Stimulated activated CD4-positive, alpha-beta T cell treated with anti-CD3 and anti-CD28 coated beads, Interleukin-4, amount 100 ng/mL, for 1 hour (primary cell): ENCODE measurements around the gene NUDT8.
"Not testable (repeated sequence)": the region's sequence is repeated elsewhere in the genome, so short reads cannot be mapped to it uniquely, and the experiment has no call there.

Source experiments
- DNase-seq: peaks from one replicate; pipeline ENCODE4 v3.0.0-alpha.2; 2020

NUDT8 gene, protein sequence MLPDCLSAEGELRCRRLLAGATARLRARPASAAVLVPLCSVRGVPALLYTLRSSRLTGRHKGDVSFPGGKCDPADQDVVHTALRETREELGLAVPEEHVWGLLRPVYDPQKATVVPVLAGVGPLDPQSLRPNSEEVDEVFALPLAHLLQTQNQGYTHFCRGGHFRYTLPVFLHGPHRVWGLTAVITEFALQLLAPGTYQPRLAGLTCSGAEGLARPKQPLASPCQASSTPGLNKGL

DNA sequence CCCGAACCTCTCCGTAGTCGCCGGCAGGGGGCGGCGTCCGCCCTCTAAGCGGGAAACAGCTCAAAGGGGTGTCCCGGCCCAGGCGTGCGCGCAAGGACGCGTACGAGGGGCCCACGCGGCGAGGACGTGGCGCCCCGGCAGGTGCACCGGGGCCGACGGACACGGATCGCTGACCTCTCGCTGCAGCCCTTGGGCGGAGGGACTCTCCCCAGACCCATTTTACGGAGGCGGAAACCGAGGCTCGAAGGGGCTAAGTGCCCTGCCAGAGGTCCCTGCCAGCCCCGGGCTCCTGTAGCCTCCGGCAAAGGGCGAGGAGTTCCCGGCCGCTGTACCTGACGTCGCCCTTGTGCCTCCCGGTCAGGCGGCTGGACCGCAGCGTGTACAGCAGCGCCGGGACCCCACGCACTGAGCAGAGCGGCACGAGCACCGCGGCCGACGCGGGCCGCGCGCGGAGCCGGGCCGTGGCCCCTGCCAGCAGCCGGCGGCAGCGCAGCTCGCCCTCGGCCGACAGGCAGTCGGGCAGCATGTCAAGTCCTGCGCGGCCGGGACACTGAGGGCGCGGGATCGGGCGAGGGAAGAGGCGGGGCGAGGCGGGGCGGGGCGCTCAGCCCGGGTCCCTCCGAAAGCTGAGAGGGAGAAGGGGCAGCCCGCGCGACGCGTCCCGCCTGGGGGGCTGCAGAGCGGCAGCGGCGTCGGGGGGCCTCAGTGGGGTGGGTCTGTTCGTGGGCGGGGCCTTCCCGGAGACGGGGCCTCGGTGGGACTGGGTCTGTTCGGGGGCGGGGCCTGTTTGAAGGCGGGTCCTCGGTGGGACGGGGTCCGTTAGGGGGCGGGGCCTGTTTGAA, at the start of gene NUDT8:
TSS of gene NUDT8 (minus strand) at position 552 of the 842 bp plus-strand sequence. CDS start at position 526, 26 bp downstream.
- DNase-seq = peak; percentile 87

DNA sequence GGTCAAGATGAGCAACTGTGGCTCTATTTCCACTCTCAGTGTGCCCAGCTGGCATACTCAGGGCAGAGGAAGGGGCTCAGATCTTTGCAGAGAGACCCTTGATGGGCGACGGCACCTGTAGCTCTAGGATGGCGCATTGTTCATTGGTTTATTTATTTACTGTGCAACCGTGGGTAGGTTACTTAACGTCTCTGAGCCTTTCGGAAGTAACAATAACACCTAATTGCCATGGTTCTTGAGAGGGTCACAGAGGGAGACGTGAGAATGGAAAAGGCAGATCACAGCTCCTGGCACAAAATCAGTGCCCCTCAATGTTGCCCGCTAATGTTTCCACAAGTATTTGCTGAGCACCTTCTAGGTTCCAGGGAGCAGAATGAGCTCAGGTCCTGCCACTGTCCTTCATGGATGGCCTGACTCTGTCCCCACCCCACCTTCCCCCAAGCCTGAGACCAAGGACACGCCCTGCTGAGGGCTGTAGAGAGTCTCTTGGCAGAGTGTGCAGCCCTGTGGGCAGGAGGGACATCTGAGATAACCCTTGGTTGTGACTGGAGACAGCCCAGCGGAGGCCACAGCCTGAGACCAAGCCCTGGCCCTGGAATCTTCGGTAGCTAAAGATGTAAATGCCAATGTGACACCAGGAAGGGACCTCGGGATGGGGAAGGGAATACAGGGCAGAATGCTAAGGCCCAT, 45.5 kb upstream of the NUDT8 start:
- no peak for DNase-seq

DNA sequence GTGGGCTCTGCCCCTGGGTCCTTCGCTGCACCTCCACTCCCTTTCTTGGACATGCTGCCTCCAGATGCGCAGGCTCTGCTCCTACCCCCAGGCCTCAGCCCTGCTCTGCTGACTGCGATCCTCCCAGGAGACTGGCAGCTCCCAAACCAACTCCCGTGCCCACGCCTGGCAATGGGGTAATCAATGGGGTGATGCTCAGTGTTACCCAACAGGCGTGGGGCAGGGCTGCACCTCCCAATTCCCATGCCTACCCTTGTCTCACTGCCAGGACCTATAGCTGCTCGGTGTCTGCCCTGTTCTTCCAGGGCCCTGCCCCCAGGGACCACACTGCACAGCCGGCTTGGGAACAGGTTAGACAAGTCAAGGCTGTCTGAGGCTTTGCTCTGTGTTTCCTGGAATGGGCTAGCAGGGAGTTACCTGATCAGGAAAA, 44.7 kb upstream of the NUDT8 start, which contains the start of gene ALDH3B2:
TSS of gene ALDH3B2 (minus strand) at position 182 of the 430 bp plus-strand sequence. CDS start 7,688 bp downstream, outside the sequence.
- DNase-seq = no peak

DNA sequence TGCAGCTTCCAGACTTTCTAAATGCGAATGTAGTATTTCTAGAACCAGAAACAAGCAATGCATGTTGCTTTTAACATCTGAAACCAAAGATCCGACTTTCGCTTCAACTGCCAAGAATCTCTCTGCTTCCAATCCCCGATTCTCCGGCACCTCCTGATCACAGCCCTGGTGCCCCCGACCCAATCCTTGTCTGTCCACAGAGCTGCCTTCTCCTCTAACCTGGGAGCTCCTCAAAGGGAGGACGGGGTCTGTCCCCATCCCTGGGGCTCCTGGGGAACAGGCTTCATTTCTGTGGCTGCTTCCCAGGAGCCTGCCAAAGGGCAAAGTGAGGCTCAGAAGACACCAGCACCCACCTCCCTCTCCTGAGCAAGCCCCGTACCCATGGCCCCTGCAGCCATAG, 44.2 kb upstream of the NUDT8 start:
- DNase-seq = no peak

DNA sequence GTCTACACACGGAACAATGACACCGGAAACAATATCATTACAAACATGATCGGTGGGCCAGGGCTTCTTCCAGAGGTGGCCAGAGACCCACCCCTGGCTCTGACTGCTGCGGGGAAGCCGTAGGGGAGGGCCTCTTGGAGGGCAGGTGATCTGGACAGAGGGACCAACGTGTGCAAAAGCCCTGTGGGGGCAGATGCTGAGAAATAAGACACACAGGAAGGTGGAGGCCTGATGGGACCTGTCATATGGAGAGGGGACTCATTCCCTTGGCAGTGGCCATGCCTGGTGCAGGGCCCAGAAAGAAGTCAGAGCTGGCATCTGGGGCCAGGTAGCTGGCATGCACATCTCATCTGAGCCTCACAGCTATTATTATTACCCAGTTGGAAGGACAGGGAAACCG, 43.6 kb upstream of the NUDT8 start:
- no peak for DNase-seq

DNA sequence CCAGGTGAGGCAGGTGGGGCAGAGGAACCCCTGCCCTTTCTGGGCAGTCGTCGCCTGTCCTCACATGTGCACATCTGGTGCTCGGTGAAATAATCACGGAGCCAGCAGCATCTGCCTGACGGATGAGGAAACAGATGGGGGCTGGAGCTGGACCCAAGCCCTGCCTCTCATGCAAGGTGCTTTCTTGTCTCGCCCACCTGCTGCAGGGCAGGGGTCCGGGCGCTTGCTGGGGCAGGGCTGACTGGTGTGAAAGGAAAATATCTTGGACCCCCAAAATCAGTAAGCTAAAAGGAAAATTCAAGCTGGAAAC, 41.4 kb upstream of the NUDT8 start:
- DNase-seq = no peak

DNA sequence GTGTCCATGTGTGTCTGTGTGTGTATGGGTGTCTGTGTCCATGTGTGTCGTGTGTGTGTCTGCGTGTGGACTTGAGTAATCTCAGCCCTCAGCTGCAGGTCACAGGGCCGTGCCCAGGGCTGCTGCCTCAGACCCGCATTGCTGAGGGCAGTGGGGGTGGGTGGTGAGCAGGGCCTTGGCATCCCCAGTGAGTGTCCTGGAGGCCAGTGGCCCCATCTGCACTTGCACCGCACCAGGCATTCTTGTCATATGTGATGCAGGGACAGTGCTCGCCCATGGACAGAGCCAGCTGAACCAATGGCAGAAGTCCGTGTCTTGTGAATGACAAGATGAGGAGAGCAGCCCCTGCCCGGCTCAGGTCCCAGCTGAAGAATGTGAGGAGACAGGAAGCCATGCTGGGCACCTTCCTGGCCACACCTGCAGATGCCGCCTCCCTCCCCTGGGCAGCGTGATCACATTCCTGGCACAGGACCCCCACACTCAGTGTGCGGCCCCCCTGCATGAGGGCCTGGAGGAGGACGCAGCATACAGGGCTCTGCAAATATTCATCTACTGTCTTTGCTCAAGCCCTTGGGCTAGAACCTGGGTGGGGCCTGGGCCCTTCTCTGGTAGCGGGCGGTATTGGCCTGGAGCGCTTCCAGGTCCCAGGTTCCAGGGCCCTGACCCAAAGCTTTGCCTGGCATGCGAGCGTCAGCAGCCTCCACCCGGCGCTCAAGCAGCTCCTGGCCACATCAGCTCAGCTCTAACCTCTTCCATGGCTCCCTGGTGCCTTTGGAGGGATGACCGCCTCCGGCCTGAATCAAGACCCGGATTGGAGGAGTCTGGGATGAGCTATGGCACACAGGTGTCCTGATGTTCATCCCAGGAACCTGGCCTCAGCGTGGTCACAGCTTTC, 40.8 kb upstream of the NUDT8 start:
- DNase-seq = no peak

DNA sequence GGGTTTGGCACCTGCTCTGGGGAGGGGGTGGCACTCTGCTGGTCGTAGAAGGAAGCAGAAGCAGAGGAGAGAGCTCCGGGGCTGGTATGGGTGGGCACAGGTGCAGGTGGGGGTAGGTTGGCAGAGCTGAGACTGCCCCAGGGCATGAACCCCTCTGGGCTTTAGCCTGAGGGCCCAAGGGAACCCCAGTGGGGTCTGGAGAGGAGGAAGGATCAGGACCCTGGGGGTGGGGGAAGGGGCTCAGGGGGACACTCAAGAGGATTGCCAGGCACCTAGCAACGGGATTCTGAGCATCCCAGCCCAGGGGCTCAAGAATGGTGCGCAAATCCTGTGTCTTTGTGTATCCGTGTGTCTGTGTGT, 38.4 kb upstream of the NUDT8 start:
- no peak for DNase-seq

DNA sequence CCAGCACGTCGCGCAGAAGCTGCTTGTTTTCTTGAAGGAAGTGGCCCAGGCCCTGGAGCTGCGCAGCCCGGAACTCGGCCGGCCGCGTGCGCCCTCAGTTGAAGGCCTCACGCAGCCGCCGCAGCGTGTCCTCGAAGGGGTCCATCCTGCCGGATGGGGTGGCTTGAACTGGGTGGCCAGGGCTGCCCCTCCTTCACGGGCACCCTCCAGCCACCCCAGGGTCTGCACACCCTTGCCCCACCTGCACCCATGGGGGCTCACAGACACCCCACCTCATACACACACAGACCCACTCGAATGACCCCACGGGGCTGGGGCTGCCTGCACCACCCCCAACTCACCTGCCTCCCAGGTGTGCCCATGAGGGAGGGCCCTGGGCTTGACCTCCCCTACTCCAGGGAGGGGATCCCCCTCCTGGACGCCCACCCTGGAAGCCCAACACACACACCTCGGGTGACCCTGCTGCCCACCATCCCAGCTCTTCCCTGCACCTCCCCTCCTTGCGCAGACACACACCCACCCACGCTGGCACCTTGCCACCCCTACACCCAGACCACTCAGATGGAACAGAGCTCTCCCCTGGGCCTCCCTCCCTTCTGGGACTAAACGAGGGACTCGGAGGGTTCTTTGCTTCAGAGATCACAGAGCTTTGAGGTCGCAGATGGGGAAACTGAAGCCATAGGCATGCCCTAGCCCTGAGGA, 37.9 kb upstream of the NUDT8 start:
- no peak for DNase-seq

DNA sequence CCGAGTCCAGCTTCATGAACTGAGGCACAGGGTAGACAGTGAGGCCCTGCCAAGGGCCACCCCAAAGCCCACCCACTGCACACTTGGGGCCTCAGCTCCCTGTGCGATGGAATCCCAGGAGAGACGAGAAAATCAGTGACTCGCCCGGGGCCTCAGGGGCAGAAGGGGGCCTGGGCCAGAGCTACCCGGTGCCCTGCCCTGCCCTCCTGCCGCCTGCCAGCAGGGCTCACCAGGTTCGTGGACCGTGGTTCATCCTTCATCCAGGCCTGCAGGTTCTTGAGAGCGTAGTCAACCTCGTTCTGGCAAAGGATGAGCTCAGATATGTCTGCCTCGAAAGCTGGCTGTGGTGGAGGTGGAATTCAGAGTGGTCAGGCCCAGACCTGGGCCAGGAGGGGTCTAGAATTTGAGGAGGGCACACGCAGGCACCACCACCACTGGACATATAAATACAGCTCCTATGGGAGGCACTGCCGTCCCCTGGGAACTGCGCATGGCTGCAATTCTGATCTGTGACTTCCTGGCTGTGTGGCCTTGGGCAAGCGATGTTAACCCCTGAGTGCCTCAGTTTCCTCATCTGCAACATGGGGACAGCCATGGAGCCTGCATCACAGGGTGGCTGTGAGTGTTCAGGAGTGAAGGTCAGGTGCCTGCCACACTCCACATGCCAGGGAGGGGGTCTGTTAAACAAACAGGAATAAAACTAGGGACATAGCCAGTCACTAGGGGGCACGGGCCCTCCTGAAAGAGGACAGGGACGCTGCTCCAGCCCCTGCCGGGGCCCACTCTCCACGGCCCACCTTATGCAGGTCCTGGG, 37.1 kb upstream of the NUDT8 start:
- DNase-seq = no peak

DNA sequence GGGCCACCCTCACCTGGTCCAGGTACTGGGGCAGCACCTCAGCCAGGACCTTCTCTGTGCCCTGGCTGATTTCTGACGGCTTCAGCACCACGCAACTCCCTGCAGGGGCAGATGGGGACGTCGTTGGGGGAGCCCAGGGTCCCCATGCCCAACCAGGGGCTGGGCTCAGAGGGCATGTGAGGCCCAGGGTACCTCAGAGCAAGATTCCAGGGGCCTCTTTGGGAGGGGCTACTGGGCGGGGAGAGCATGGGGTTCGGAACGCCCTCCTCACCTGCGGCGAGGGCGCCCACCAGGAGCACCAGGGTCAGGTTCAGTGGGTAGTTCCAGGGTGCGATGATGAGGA, 36.5 kb upstream of the NUDT8 start:
- no peak for DNase-seq

DNA sequence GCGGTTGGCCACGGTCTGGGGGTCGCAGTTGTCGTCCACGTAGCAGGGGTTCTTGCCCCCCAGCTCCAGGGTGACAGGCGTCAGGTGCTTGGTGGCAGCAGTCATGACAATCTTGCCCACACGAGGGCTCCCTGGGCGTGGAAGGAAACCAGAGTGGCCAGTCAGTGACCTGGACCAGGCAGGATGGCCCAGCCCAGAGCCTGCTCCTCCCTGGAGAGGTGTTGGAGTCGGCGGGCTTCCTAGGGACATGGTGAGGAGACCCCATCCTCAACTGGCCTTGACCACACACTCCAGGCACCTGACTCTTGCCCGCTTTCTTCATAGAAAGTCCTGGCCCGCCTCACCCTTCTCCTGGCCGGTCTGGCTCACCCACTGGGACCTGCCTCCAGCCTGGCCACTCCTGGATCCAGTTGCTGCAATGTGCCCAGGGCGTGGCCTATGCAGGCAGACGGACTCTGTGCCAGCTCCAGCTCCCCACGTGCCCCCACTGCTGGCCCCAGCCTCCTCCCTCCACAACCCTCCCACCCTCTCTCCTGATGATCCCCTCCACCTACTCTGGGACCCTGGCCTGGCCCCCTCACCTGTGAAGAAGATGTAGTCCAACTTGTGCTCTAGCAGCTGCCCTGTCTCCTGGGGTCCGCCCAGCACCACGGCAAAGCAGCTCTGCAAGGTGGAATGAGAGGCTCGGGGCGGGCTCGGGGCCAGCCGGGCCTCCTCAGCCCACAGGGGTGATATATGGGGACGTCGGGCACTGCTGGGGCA, 36.0 kb upstream of the NUDT8 start:
- DNase-seq = no peak

DNA sequence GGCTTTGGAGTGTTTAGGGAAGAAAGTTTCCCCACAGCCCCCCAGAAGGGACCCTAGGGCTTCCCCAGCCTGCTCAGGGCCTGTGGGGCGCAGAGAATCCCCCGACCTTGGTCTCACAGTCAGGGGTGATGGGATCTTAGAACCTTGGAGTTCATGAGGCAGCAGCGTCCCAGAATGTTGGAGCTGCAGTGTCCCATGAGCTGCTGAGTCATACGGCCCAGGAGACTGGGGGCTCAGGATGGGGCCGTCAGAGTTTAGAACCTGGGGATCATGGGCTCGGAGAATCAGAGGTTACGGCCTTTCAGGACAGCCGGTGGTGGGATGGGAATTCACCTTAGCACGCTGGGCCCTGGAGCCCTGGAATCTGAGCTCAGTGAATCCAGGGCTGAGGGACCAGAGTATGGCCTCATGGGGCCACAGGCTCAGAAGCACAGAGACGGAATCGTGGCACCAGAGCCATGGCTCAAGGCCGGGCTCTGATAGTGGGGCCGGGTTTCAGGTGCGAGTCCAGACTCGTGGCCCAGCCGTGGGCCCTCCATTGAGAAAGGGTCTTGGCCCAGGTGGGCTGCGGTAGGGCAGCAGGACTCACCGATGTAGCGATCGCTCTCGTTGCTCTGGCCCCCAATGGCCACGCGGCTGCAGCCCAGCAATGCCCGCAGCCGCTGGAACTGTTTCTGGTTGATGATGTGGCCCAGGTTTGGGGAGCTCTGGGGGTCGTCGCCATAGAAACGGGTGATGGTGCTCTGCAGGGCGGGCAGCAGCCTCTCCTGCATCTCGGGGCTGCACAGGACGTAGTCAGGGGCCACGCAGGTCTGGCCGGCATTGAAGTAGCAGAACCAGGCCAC, 35.2 kb upstream of the NUDT8 start:
- DNase-seq = no peak

DNA sequence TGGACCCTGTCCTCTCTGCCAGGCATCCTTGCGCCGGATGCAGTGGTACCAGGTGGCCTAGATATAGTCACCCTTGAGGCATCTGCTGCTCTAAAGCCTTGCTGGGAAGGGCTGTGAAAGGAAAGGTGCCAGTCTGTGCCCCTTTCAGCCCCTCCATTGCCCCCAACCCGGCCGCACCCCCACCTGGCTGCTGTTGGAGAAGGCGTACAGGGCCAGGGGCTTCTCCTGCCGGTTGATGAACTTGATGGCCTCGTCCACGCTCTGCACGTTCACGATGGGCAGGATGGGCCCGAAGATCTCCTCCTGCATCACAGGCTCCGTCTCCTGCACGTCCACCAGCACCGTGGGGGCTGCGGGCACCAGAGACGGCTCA, 34.5 kb upstream of the NUDT8 start:
- DNase-seq = no peak

DNA sequence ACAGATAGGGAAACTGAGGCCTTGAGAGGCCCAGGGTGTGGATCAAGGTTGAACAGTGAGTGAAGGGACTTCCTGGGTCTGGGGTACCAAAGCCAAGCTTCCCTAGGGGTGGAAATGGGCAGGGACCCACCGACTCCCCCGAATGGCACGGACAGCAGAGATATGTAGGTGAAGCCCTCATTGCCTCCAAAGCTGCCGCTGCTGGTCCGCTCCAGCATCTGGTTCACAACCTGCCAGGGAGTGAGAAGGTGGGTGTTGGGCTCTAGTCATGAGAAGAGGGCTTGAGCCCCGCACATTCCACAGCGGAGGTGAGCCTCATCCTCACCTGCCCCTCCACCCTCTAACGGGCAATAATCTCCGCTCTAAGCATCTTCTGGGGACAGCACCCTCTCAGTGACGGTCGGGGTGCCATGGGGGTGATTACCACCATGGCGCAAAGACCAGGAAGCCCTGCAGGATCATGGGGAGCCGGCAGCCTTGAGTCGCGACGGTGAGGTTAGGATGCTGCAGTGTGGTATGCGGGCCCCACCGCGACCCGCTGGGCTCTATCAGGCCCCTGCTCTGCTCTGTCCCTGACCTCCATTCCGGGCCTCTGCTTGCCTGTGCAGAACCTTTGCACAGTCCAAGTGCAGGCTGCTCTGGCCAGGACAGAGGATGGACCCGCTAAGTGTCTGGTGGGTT, 33.9 kb upstream of the NUDT8 start:
- no peak for DNase-seq

DNA sequence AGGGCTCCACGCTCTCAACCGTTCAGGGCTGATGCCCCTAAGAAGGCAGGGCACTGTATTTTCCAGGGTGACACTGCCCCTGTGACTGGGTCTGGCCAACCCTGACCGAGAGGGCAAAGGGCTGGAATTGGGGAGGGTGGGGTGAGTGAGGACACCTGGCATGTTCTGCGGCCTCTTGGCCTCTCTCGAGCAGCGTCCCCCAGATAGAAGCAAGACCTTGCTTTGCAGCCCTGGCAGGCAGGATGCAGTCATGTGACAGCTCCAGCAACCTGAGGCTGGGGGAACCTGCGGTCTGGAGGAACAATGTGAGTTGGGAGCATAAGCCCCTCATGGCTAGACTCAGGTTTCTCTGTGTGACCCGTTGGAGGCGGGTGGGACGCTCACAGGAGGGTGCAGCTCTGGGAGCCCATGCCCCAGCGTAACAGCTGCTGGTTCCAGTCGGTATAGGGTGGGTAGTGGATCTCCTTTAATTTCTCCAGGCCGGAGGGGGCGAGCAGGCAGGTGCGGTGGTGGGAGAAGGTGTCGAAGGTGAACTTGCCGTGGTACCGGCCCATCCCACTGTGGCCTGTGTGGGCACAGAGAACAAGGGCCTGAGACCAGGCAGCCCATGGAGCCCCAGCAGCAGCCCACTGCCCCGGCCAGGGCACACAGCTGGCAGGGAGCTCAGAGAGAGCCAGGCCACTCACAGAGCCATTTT, 33.2 kb upstream of the NUDT8 start:
- DNase-seq = no peak

DNA sequence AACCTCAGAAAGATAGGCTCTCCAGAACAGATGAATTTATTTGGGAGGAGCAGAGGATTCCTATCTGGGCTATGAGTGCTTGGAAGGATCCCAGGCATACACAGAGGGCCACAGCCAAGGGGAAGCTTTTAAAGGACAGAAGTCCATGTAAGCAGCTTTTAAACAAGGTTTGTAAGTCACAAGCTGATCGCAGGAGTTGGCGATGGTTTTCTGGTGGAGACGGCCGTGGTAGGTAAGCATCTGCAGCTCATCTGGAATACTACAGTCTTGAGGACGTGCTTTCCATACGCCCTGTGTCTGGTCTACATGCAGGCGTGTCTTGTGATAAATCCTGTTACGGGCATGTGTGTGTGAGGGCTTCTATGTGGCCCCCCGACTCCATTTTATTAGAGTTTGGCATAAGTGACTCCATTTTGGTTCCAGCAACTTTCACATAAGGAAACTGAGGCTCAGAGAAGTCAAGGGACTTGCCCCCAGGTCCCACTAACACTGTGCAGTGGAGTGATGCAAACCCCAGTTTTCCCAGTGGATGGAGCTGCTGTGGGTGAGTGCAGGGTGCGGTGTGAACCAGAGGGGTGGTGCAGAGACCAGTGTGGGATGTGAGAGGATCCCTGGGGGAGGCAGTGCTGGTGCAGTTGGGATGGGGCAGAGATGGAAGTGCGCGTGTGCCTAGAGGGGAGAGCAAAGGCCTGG, 32.6 kb upstream of the NUDT8 start:
- DNase-seq = no peak

DNA sequence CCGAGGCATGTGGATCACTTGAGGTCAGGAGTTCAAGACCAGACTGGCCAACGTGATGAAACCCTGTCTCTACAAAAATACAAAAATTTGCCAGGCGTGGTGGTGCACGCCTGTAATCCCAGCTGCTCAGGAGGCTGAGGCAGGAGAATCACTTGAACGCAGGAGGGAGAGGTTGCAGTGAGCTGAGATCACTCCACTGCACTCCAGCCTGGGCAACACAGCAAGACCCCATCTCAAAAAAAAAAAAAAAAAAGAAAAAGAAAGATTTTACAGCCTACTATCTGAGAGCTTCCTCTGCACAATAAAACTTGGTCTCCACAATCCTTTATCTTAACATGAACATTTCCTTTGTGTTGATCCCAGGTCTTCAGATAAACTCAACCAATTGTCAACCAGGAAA, 31.0 kb upstream of the NUDT8 start:
- DNase-seq = not testable (repeated sequence)
